ENCODE data around the gene DNAH6. TPM values are rescaled to one million over a fixed set of nuclear protein-coding genes. Genes with fewer than 3 reads are reported as not detected.

Gene DNAH6
- total and polyA plus RNA-seq, 2 of the 8 experiments (the other 6 are each of a cell fraction or from before 2014, with no cell fraction given): 0.06 to 0.43 TPM

DNA sequence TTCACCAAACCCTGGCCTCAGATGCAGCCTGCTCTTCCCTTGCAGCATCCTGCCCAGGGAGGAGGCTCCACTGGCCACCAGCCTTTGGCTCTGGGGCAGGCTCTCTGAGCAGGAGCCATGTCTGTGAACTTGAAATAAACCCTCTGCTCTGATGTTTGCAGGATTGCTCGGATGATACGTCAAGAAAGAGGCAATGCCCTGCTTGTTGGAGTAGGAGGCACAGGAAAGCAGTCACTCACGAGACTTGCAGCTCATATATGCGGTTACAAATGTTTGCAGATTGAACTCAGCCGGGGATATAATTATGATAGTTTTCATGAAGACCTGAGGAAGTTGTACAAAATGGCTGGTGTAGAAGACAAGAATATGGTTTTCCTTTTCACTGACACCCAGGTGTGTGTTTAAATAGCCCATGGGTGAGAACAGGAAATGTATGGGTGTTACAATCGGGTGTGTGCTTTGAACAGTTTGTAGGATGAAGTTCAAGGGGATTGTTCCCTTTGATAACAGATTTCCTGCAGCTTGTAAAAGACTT, 177.9 kb downstream of the DNAH6 start (continued):
- TF ChIP-seq, protein P1, sequence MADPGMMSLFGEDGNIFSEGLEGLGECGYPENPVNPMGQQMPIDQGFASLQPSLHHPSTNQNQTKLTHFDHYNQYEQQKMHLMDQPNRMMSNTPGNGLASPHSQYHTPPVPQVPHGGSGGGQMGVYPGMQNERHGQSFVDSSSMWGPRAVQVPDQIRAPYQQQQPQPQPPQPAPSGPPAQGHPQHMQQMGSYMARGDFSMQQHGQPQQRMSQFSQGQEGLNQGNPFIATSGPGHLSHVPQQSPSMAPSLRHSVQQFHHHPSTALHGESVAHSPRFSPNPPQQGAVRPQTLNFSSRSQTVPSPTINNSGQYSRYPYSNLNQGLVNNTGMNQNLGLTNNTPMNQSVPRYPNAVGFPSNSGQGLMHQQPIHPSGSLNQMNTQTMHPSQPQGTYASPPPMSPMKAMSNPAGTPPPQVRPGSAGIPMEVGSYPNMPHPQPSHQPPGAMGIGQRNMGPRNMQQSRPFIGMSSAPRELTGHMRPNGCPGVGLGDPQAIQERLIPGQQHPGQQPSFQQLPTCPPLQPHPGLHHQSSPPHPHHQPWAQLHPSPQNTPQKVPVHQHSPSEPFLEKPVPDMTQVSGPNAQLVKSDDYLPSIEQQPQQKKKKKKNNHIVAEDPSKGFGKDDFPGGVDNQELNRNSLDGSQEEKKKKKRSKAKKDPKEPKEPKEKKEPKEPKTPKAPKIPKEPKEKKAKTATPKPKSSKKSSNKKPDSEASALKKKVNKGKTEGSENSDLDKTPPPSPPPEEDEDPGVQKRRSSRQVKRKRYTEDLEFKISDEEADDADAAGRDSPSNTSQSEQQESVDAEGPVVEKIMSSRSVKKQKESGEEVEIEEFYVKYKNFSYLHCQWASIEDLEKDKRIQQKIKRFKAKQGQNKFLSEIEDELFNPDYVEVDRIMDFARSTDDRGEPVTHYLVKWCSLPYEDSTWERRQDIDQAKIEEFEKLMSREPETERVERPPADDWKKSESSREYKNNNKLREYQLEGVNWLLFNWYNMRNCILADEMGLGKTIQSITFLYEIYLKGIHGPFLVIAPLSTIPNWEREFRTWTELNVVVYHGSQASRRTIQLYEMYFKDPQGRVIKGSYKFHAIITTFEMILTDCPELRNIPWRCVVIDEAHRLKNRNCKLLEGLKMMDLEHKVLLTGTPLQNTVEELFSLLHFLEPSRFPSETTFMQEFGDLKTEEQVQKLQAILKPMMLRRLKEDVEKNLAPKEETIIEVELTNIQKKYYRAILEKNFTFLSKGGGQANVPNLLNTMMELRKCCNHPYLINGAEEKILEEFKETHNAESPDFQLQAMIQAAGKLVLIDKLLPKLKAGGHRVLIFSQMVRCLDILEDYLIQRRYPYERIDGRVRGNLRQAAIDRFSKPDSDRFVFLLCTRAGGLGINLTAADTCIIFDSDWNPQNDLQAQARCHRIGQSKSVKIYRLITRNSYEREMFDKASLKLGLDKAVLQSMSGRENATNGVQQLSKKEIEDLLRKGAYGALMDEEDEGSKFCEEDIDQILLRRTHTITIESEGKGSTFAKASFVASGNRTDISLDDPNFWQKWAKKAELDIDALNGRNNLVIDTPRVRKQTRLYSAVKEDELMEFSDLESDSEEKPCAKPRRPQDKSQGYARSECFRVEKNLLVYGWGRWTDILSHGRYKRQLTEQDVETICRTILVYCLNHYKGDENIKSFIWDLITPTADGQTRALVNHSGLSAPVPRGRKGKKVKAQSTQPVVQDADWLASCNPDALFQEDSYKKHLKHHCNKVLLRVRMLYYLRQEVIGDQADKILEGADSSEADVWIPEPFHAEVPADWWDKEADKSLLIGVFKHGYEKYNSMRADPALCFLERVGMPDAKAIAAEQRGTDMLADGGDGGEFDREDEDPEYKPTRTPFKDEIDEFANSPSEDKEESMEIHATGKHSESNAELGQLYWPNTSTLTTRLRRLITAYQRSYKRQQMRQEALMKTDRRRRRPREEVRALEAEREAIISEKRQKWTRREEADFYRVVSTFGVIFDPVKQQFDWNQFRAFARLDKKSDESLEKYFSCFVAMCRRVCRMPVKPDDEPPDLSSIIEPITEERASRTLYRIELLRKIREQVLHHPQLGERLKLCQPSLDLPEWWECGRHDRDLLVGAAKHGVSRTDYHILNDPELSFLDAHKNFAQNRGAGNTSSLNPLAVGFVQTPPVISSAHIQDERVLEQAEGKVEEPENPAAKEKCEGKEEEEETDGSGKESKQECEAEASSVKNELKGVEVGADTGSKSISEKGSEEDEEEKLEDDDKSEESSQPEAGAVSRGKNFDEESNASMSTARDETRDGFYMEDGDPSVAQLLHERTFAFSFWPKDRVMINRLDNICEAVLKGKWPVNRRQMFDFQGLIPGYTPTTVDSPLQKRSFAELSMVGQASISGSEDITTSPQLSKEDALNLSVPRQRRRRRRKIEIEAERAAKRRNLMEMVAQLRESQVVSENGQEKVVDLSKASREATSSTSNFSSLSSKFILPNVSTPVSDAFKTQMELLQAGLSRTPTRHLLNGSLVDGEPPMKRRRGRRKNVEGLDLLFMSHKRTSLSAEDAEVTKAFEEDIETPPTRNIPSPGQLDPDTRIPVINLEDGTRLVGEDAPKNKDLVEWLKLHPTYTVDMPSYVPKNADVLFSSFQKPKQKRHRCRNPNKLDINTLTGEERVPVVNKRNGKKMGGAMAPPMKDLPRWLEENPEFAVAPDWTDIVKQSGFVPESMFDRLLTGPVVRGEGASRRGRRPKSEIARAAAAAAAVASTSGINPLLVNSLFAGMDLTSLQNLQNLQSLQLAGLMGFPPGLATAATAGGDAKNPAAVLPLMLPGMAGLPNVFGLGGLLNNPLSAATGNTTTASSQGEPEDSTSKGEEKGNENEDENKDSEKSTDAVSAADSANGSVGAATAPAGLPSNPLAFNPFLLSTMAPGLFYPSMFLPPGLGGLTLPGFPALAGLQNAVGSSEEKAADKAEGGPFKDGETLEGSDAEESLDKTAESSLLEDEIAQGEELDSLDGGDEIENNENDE (IDR thresholded peaks at IDR 0.05; ENCODE audit: insufficient replicate concordance, low read length): no peak
- TF ChIP-seq SIX5 (IDR thresholded peaks at IDR 0.05; ENCODE audit: low read depth, low read length): no peak
- TF ChIP-seq CBX8 (IDR thresholded peaks at IDR 0.05; ENCODE audit: borderline replicate concordance, low read depth, low read length): no peak
- no peak for TF ChIP-seq CBX5 (IDR thresholded peaks at IDR 0.05; ENCODE audit: low read depth, low read length)
- TF ChIP-seq KDM5A (IDR thresholded peaks at IDR 0.05; ENCODE audit: low read length): no peak
- no peak for TF ChIP-seq TAF7 (optimal IDR thresholded peaks at IDR 0.05; ENCODE audit: borderline replicate concordance, low read depth, low read length)
- TF ChIP-seq KDM1A (IDR thresholded peaks at IDR 0.05; ENCODE audit: borderline replicate concordance, low read length): no peak
- no peak for TF ChIP-seq YY1 (IDR thresholded peaks at IDR 0.05; ENCODE audit: low read depth, low read length)
- no peak for TF ChIP-seq SP1 (IDR thresholded peaks at IDR 0.05; ENCODE audit: low read depth, low read length)
- no peak for TF ChIP-seq KDM4A (IDR thresholded peaks at IDR 0.05; ENCODE audit: low read depth, low read length, severe bottlenecking)
- TF ChIP-seq RAD21 (IDR thresholded peaks at IDR 0.05 in 1 of 2, conservative IDR thresholded peaks at IDR 0.05 in 1 of 2; ENCODE audit: low read depth in 2 of 2, low read length in 2 of 2): no peak
